HepG2 (cell line): ENCODE results near the gene PCGF3. TPM values are rescaled to one million over a fixed set of nuclear protein-coding genes. Genes with fewer than 3 reads are reported as not detected.
A peak's percentile ranks its signal among the peaks of the same experiment; 100 is the strongest.

ENCODE experiments used
- GZF1 ChIP-seq: sonication (generic); formaldehyde crosslinking; IDR thresholded peaks from 2 replicates; pipeline ENCODE4 v1.5.1; 2020; ENCODE audit warnings: mild to moderate bottlenecking, missing genetic modification reagents
- HNRNPL ChIP-seq: fragments of 200-400 bp; formaldehyde crosslinking; IDR thresholded peaks from 2 replicates; pipeline ENCODE4 v1.6.1; 2017; ENCODE audit warnings: mild to moderate bottlenecking, low read depth, low read length
- NFE2L1 ChIP-seq: sonication (generic); formaldehyde crosslinking; IDR thresholded peaks from 2 replicates; pipeline ENCODE4 v1.4.0; 2020; ENCODE audit warnings: missing genetic modification reagents, mild to moderate bottlenecking, borderline replicate concordance
- NONO ChIP-seq, 2 experiments: fragments of 450-650 bp in 1 of 2; sonication (generic) in 1 of 2; formaldehyde crosslinking in 1 of 2; IDR thresholded peaks in 1 of 2; conservative IDR thresholded peaks in 1 of 2; 2 replicates each; pipeline versions ENCODE4 v1.6.1 to v1.8.0; 2017 to 2022; ENCODE audit warnings: mild to moderate bottlenecking in 1 of 2, missing genetic modification reagents in 1 of 2, moderate library complexity in 1 of 2
- RFX5 ChIP-seq: IDR thresholded peaks from 2 replicates; pipeline ENCODE4 v1.6.1; 2011; ENCODE audit warnings: low read depth, low read length, improper control_type of control experiment
- TMF1 ChIP-seq: sonication (generic); formaldehyde crosslinking; IDR thresholded peaks from 2 replicates; pipeline ENCODE4 v1.8.1; 2022; ENCODE audit warnings: low read depth, missing genetic modification reagents
- ZNF12 ChIP-seq: sonication (generic); formaldehyde crosslinking; IDR thresholded peaks from 2 replicates; pipeline ENCODE4 v1.5.0; 2020; ENCODE audit warnings: missing genetic modification reagents
- ZNF383 ChIP-seq: sonication (generic); formaldehyde crosslinking; IDR thresholded peaks from 2 replicates; pipeline ENCODE4 v1.4.0; 2020; ENCODE audit warnings: missing genetic modification reagents, mild to moderate bottlenecking, borderline replicate concordance
- ZNF772 ChIP-seq: sonication (generic); formaldehyde crosslinking; IDR thresholded peaks from 2 replicates; pipeline ENCODE4 v1.5.0; 2020; ENCODE audit warnings: mild to moderate bottlenecking, missing genetic modification reagents
- ZNF83 ChIP-seq: sonication (generic); formaldehyde crosslinking; IDR thresholded peaks from 2 replicates; pipeline ENCODE4 v1.4.0; 2020; ENCODE audit warnings: missing genetic modification reagents, mild to moderate bottlenecking, borderline replicate concordance
- ZSCAN22 ChIP-seq: sonication (generic); formaldehyde crosslinking; IDR thresholded peaks from 2 replicates; pipeline ENCODE4 v1.4.0; 2020; ENCODE audit warnings: mild to moderate bottlenecking, missing genetic modification reagents
- polyA plus RNA-seq, 8 experiments: library from polyadenylated mRNA; depleted of rRNA in 3 of 8; stranded (reverse) in 7 of 8; unstranded in 1 of 8; fragments of >200 nt; fragmentation: Illumina TruSeq in 4 of 8; extraction: Trizol in 4 of 8; gene quantifications; 2 replicates each; pipeline versions ENCODE4 v1.2.1 to v1.2.3, GENCODE V29; 2011 to 2016; ENCODE audit warnings: low read depth in 4 of 8, missing spikeins in 1 of 8, mixed read lengths in 1 of 8; ENCODE audit not compliant: insufficient read depth in 1 of 8
- total RNA-seq, 5 experiments: library from RNA; depleted of rRNA; stranded (reverse); fragments of >200 nt; fragmentation: Illumina TruSeq; extraction: Trizol; gene quantifications; 2 replicates each; pipeline ENCODE4 v1.2.3, GENCODE V29; 2016; ENCODE audit warnings: low read depth in 1 of 5
- TF ChIP-seq, protein P1 (sequence below): sonication (generic); formaldehyde crosslinking; IDR thresholded peaks from 2 replicates; pipeline ENCODE4 v1.9.0; 2021; ENCODE audit warnings: missing genetic modification reagents, borderline replicate concordance

Gene PCGF3
- total and polyA plus RNA-seq, 2 of the 13 experiments (the other 11 are each of a cell fraction or from before 2014, with no cell fraction given), result 28.6 to 66.2 TPM

DNA sequence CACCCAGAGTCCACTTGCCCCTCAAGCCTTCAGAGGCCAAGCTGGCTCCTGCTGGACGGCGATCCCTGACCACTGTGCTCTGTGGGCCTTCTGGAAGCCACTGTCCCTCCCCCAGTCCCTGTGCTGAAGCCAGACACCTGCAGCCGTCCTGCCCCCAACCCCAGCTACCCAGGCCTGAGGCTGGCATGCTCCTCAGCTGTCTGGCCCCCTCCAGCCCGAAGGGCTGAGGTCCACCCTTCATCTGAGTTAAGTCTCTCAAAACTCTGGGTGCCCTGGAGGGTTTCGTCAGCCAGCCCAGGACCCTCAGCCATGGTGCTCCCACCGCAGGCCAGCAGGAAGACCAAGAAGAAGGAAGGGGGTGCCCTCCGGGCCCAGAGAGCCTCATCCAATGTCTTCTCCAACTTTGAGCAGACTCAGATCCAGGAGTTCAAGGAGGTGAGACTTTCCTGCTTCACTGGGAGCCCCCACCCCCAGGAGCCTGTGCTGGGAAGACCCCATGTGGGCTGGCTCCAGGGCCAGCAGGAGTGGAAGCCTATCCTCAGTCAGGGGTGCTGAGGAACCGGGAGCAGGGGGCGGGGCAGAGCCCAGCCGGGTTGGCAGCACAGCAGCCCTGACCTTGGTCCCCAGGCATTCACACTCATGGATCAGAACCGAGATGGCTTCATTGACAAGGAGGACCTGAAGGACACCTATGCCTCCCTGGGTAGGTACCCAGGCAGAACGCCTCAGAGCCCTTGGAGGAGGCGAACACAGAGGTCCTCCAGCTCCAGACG, 27.1 kb upstream of the PCGF3 start (continued):
- TF ChIP-seq, protein P1, sequence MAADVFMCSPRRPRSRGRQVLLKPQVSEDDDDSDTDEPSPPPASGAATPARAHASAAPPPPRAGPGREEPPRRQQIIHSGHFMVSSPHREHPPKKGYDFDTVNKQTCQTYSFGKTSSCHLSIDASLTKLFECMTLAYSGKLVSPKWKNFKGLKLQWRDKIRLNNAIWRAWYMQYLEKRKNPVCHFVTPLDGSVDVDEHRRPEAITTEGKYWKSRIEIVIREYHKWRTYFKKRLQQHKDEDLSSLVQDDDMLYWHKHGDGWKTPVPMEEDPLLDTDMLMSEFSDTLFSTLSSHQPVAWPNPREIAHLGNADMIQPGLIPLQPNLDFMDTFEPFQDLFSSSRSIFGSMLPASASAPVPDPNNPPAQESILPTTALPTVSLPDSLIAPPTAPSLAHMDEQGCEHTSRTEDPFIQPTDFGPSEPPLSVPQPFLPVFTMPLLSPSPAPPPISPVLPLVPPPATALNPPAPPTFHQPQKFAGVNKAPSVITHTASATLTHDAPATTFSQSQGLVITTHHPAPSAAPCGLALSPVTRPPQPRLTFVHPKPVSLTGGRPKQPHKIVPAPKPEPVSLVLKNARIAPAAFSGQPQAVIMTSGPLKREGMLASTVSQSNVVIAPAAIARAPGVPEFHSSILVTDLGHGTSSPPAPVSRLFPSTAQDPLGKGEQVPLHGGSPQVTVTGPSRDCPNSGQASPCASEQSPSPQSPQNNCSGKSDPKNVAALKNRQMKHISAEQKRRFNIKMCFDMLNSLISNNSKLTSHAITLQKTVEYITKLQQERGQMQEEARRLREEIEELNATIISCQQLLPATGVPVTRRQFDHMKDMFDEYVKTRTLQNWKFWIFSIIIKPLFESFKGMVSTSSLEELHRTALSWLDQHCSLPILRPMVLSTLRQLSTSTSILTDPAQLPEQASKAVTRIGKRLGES (CRISPR knock-in tag), result no peak
- TF ChIP-seq ZNF12 (CRISPR knock-in tag) (peak; percentile 87), ZNF383 (CRISPR knock-in tag) (no peak), ZSCAN22 (CRISPR knock-in tag) (no peak), NFE2L1 (CRISPR knock-in tag) (no peak), ZNF83 (0 out of 2 replicates have a peak, but pooled peaks have one; percentile 33), NONO (IDR thresholded peaks at IDR 0.05) (no peak), NONO (CRISPR knock-in tag; conservative IDR thresholded peaks at IDR 0.05) (0 out of 2 replicates have a peak, but pooled peaks have one; percentile 46), HNRNPL (no peak), TMF1 (no peak), RFX5 (0 out of 2 replicates have a peak, but pooled peaks have one; percentile 2), GZF1 (CRISPR knock-in tag) (no peak), ZNF772 (CRISPR knock-in tag) (no peak)
